ENCODE data around the gene LRMDA.

Gene LRMDA

GRCh38 chr10:76160446-76161300, 729.2 kb downstream of the LRMDA start:
- DNase-seq (ENCODE audit: low read depth in 2 of 2), result no peak

- no peak for DNase-seq (ENCODE audit: low read depth in 2 of 2)
These were observed 729.8 kb downstream of the LRMDA start for GRCh38 chr10:76161301-76161582.

- no peak for DNase-seq (ENCODE audit: low read depth in 2 of 2)
These were observed 737.0 kb downstream of the LRMDA start for GRCh38 chr10:76168437-76168836.

GRCh38 chr10:76169246-76169645, 737.8 kb downstream of the LRMDA start:
- no peak for DNase-seq (ENCODE audit: low read depth in 2 of 2)

- no peak for DNase-seq (ENCODE audit: low read depth in 2 of 2)
These were observed 740.6 kb downstream of the LRMDA start for GRCh38 chr10:76172020-76172419.

GRCh38 chr10:76175533-76176165, 744.2 kb downstream of the LRMDA start:
- no peak for DNase-seq (ENCODE audit: low read depth in 2 of 2)

GRCh38 chr10:76176166-76176550, 744.7 kb downstream of the LRMDA start:
- no peak for DNase-seq (ENCODE audit: low read depth in 2 of 2)

- no peak for DNase-seq (ENCODE audit: low read depth in 2 of 2)
These were observed 746.5 kb downstream of the LRMDA start for GRCh38 chr10:76177936-76178335.

GRCh38 chr10:76178532-76179292, 747.3 kb downstream of the LRMDA start:
- no peak for DNase-seq (ENCODE audit: low read depth in 2 of 2)

GRCh38 chr10:76179806-76180205, 748.4 kb downstream of the LRMDA start:
- DNase-seq (ENCODE audit: low read depth in 2 of 2), result no peak

GRCh38 chr10:76184647-76185046, 753.2 kb downstream of the LRMDA start:
- DNase-seq (ENCODE audit: low read depth in 2 of 2), result no peak

- no peak for DNase-seq (ENCODE audit: low read depth in 2 of 2)
These were observed 754.3 kb downstream of the LRMDA start for GRCh38 chr10:76185471-76186301.

GRCh38 chr10:76188216-76188615, 756.8 kb downstream of the LRMDA start:
- no peak for DNase-seq (ENCODE audit: low read depth in 2 of 2)

- no peak for DNase-seq (ENCODE audit: low read depth in 2 of 2)
These were observed 759.3 kb downstream of the LRMDA start for GRCh38 chr10:76190634-76191270.

GRCh38 chr10:76191336-76191735, 759.9 kb downstream of the LRMDA start:
- DNase-seq (ENCODE audit: low read depth in 2 of 2), result no peak

- no peak for DNase-seq (ENCODE audit: low read depth in 2 of 2)
These were observed 760.7 kb downstream of the LRMDA start for GRCh38 chr10:76192151-76192550.

GRCh38 chr10:76192694-76193320, 761.4 kb downstream of the LRMDA start:
- no peak for DNase-seq (ENCODE audit: low read depth in 2 of 2)

- DNase-seq (ENCODE audit: low read depth in 2 of 2), result no peak
These were observed 764.4 kb downstream of the LRMDA start for GRCh38 chr10:76195654-76196390.

- DNase-seq (ENCODE audit: low read depth in 2 of 2), result no peak
These were observed 765.9 kb downstream of the LRMDA start for GRCh38 chr10:76197293-76197692.

Measured in stimulated activated CD4-positive, alpha-beta T cell treated with anti-CD3 and anti-CD28 coated beads, Interleukin-12 subunit alpha, Interleukin-12 subunit beta, amount 100 ng/mL, for 24 hours (primary cell).